GM23338 (cell line): Measurements from ENCODE around the gene COL25A1.

Experiments used
- CREB1 ChIP-seq: fragments of 250-450 bp; sonication (Bioruptor Pico); IDR thresholded peaks from 2 replicates; pipeline ENCODE4 v1.5.0; 2020; ENCODE audit warnings: low read depth, mild to moderate bottlenecking, moderate library complexity
- EZH2 ChIP-seq: fragments of 200-600 bp; sonication (generic); IDR thresholded peaks from one replicate; pipeline ENCODE4 v1.8.0; 2017; ENCODE audit warnings: antibody characterized with exemption, mild to moderate bottlenecking, low read depth; ENCODE audit not compliant: unreplicated experiment
- EZH2phosphoT487 ChIP-seq: fragments of 200-600 bp; sonication (generic); IDR thresholded peaks from one replicate; pipeline ENCODE4 v1.8.1; 2018; ENCODE audit warnings: antibody characterized with exemption; ENCODE audit not compliant: unreplicated experiment
- JUNB ChIP-seq: IDR thresholded peaks from one replicate; pipeline ENCODE4 v1.6.1; 2016; ENCODE audit warnings: antibody characterized with exemption; ENCODE audit not compliant: unreplicated experiment
- NANOG ChIP-seq: IDR thresholded peaks from 2 replicates; pipeline ENCODE4 v1.6.1; 2016; ENCODE audit warnings: antibody characterized with exemption, borderline replicate concordance
- POLR2AphosphoS5 ChIP-seq: IDR thresholded peaks from 2 replicates; pipeline ENCODE4 v1.6.1; 2016; ENCODE audit warnings: antibody characterized with exemption, low read depth
- STAT1 ChIP-seq: IDR thresholded peaks from one replicate; pipeline ENCODE4 v1.6.1; 2016; ENCODE audit warnings: antibody characterized with exemption; ENCODE audit not compliant: unreplicated experiment
- ZNF114 ChIP-seq: fragments of 250-450 bp; sonication (Bioruptor Pico); IDR thresholded peaks from 2 replicates; pipeline ENCODE4 v1.5.0; 2020; ENCODE audit warnings: mild to moderate bottlenecking, moderate library complexity
- ZNF331 ChIP-seq: fragments of 250-450 bp; sonication (Bioruptor Pico); IDR thresholded peaks from 2 replicates; pipeline ENCODE4 v1.5.0; 2020; ENCODE audit warnings: low read depth, mild to moderate bottlenecking, moderate library complexity
- TF ChIP-seq, protein P1 (sequence below), 2 experiments: fragments of 200-600 bp in 1 of 2; sonication (generic) in 1 of 2; conservative IDR thresholded peaks; 2 replicates each; pipeline versions ENCODE4 v1.5.1 to v1.6.1; 2016 to 2017; ENCODE audit warnings: antibody characterized with exemption in 2 of 2, low read depth in 2 of 2, mild to moderate bottlenecking in 2 of 2, moderate library complexity in 1 of 2
- TF ChIP-seq, protein P2 (sequence below): IDR thresholded peaks from one replicate; pipeline ENCODE4 v1.6.1; 2018; ENCODE audit warnings: antibody characterized with exemption; ENCODE audit not compliant: unreplicated experiment
- TF ChIP-seq, protein P3 (sequence below): IDR thresholded peaks from 2 replicates; pipeline ENCODE4 v1.6.1; 2016; ENCODE audit warnings: antibody characterized with exemption

DNA sequence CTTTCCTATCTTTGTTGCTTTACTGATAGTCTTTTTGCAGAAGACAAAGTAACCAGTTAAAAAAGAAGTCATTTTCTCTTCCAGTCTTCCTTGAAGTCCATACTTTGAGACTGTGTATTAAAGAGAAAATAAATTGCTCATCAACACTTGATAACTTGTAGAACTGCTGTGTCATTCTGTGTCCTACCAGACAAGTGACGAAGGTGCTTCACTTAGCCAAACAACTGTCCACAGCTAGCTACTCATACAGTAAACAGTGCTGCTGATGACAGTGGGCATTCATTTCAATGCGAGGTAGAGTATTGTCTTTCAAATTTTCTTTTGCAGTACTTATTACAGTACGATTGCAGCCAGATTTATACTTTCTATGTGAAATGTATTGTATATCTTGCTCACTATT is 11.5 kb downstream of the COL25A1 start:
- TF ChIP-seq EZH2 (no peak), CREB1 (CRISPR knock-in tag) (no peak), POLR2AphosphoS5 (no peak), JUNB (no peak), EZH2phosphoT487 (no peak), ZNF331 (no peak), ZNF114 (CRISPR knock-in tag) (no peak), STAT1 (no peak), NANOG (no peak)
- TF ChIP-seq, protein P1, sequence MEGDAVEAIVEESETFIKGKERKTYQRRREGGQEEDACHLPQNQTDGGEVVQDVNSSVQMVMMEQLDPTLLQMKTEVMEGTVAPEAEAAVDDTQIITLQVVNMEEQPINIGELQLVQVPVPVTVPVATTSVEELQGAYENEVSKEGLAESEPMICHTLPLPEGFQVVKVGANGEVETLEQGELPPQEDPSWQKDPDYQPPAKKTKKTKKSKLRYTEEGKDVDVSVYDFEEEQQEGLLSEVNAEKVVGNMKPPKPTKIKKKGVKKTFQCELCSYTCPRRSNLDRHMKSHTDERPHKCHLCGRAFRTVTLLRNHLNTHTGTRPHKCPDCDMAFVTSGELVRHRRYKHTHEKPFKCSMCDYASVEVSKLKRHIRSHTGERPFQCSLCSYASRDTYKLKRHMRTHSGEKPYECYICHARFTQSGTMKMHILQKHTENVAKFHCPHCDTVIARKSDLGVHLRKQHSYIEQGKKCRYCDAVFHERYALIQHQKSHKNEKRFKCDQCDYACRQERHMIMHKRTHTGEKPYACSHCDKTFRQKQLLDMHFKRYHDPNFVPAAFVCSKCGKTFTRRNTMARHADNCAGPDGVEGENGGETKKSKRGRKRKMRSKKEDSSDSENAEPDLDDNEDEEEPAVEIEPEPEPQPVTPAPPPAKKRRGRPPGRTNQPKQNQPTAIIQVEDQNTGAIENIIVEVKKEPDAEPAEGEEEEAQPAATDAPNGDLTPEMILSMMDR (conservative IDR thresholded peaks at IDR 0.05; ENCODE audit: low read depth in 2 of 2): no peak
- TF ChIP-seq, protein P2, sequence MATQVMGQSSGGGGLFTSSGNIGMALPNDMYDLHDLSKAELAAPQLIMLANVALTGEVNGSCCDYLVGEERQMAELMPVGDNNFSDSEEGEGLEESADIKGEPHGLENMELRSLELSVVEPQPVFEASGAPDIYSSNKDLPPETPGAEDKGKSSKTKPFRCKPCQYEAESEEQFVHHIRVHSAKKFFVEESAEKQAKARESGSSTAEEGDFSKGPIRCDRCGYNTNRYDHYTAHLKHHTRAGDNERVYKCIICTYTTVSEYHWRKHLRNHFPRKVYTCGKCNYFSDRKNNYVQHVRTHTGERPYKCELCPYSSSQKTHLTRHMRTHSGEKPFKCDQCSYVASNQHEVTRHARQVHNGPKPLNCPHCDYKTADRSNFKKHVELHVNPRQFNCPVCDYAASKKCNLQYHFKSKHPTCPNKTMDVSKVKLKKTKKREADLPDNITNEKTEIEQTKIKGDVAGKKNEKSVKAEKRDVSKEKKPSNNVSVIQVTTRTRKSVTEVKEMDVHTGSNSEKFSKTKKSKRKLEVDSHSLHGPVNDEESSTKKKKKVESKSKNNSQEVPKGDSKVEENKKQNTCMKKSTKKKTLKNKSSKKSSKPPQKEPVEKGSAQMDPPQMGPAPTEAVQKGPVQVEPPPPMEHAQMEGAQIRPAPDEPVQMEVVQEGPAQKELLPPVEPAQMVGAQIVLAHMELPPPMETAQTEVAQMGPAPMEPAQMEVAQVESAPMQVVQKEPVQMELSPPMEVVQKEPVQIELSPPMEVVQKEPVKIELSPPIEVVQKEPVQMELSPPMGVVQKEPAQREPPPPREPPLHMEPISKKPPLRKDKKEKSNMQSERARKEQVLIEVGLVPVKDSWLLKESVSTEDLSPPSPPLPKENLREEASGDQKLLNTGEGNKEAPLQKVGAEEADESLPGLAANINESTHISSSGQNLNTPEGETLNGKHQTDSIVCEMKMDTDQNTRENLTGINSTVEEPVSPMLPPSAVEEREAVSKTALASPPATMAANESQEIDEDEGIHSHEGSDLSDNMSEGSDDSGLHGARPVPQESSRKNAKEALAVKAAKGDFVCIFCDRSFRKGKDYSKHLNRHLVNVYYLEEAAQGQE: no peak
- TF ChIP-seq, protein P3, sequence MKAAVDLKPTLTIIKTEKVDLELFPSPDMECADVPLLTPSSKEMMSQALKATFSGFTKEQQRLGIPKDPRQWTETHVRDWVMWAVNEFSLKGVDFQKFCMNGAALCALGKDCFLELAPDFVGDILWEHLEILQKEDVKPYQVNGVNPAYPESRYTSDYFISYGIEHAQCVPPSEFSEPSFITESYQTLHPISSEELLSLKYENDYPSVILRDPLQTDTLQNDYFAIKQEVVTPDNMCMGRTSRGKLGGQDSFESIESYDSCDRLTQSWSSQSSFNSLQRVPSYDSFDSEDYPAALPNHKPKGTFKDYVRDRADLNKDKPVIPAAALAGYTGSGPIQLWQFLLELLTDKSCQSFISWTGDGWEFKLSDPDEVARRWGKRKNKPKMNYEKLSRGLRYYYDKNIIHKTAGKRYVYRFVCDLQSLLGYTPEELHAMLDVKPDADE: no peak
